Right lobe of liver (tissue), 6 donors: Measurements from ENCODE around the gene TIMP2. TPM values are rescaled to one million over a fixed set of nuclear protein-coding genes. Genes with fewer than 3 reads are reported as not detected.

ENCODE experiments used
- ATAC-seq, 4 donors: fragments of 200-7000 bp; cut with Tn5 transposase; one replicate each; pipeline ENCODE4 v1.9.1; 2020; ENCODE audit warnings: mild to moderate bottlenecking in 4 of 4, moderate library complexity in 4 of 4
- DNase-seq, 3 donors: peaks; one replicate each; pipeline ENCODE4 v3.0.0-alpha.2; 2020
- H3K27ac ChIP-seq, 3 donors: fragments of 200-600 bp; one replicate each; pipeline ENCODE4 v1.8.0; 2022
- H3K27me3 ChIP-seq, 2 donors: fragments of 200-600 bp; one replicate each; pipeline ENCODE4 v1.8.0; 2022
- H3K36me3 ChIP-seq, 4 donors: fragments of 200-600 bp; sonication (generic) in 1 of 4; one replicate each; pipeline versions ENCODE4 v1.5.1 to v1.8.0; 2017 to 2022; ENCODE audit warnings: control low read depth in 1 of 4
- H3K4me1 ChIP-seq, 4 donors: fragments of 200-600 bp; sonication (generic) in 1 of 4; one replicate each; pipeline versions ENCODE4 v1.5.1 to v1.8.0; 2017 to 2022; ENCODE audit warnings: control low read depth in 1 of 4
- H3K4me3 ChIP-seq, 3 donors: fragments of 200-600 bp; one replicate each; pipeline ENCODE4 v1.8.0; 2022
- H3K9me3 ChIP-seq, 4 donors: fragments of 200-600 bp; sonication (generic) in 1 of 4; one replicate each; pipeline versions ENCODE4 v1.5.1 to v1.8.0; 2017 to 2022; ENCODE audit warnings: control low read depth in 1 of 4
- CTCF ChIP-seq, 4 donors: fragments of 200-600 bp in 3 of 4; fragments of 450-650 bp in 1 of 4; IDR thresholded peaks; one replicate each; pipeline versions ENCODE4 v1.5.1 to v1.8.0; 2016 to 2022; ENCODE audit warnings: antibody characterized with exemption in 4 of 4, mild to moderate bottlenecking in 2 of 4
- POLR2A ChIP-seq: fragments of 450-650 bp; IDR thresholded peaks from one replicate; pipeline ENCODE4 v1.6.1; 2017; ENCODE audit warnings: antibody characterized with exemption, mild to moderate bottlenecking
- WGBS: methylation state at CpG from one replicate; pipeline ENCODE4 v1.1.6; 2018; ENCODE audit warnings: low coverage, low lambda C conversion rate; ENCODE audit not compliant: insufficient coverage; ENCODE audit errors: missing lambda C conversion rate; 5-methylcytosine and 5-hydroxymethylcytosine counted together
- intact Hi-C, 2 donors: fragments of 100-400 bp; cut with DNase I; formaldehyde crosslinking; loops; one replicate each; pipeline versions ENCODE4 v1.11.2 to v1.14.1; 2022
- total RNA-seq, 6 experiments: library from RNA; depleted of rRNA in 2 of 6; stranded (reverse); fragments of >200 nt in 2 of 6; fragmentation: NEBNext Ultra II Directional in 3 of 6; extraction: Animal tissue kit (Norgen Biotek cat#: 25700) in 3 of 6; gene quantifications; one replicate each; pipeline versions ENCODE4 v1.1.0 to v1.2.4, GENCODE V29; 2016 to 2023
- donor health status: DM: no; HTN: yes; CAD: no.
- donor health status: DM: no; HTN: no; CAD: no.
- donor health status: DM: no; HTN: no; CAD: no.
- donor health status: DM: no; HTN: yes; CAD: no.
- donor health status: DM: no; HTN: yes; CAD: no.

TIMP2 gene
- total RNA-seq, 6 experiments from 2014 or later: 18.9 to 36.1 (median 26.7) TPM

- DNase-seq: peak in 1 of 3 donors; percentile 44
- no peak overlapping the region for H3K4me3 ChIP-seq
- H3K27ac ChIP-seq: peak overlapping the region in 1 of 3 donors; percentile 13
- H3K27me3 ChIP-seq: no peaks in the 10 kb centered on the region
- ATAC-seq: no peak
- H3K36me3 ChIP-seq: peaks cover 3 to 83% (median 38%) of the 10 kb centered on the region in 4 donors
- intact Hi-C loops: no loop called here
- WGBS: 78% methylated on average over 8 of the region's 8 CpGs
- no peaks in the 10 kb centered on the region for H3K4me1 ChIP-seq
- TF ChIP-seq POLR2A (no peak), CTCF (IDR thresholded peaks at IDR 0.05) (no peak)
- no peaks in the 10 kb centered on the region for H3K9me3 ChIP-seq
Observed at GRCh38 chr17:78819402-78819801, 105.8 kb downstream of the TIMP2 start.

GRCh38 chr17:78818932-78819331 lies 106.3 kb downstream of the TIMP2 start:
- no peaks in the 10 kb centered on the region for H3K27me3 ChIP-seq

GRCh38 chr17:78818152-78818846 lies 106.9 kb downstream of the TIMP2 start:
- H3K27me3 ChIP-seq: no peaks in the 10 kb centered on the region
- H3K27ac ChIP-seq: no peak overlapping the region
- H3K9me3 ChIP-seq: no peaks in the 10 kb centered on the region
- no peak overlapping the region for H3K4me3 ChIP-seq
- ATAC-seq (no peak), DNase-seq (peak in 1 of 3 donors; percentile 30)
- 72% methylated on average over 18 of the region's 19 CpGs for WGBS
- no peak for TF ChIP-seq CTCF (IDR thresholded peaks at IDR 0.05)
- TF ChIP-seq POLR2A: no peak
- intact Hi-C loops: no loop called here
- no peaks in the 10 kb centered on the region for H3K4me1 ChIP-seq
- H3K36me3 ChIP-seq: peaks cover 3 to 89% (median 40%) of the 10 kb centered on the region in 4 donors

More at GRCh38 chr17:78818932-78819331, 106.3 kb downstream of the TIMP2 start:
- Histone ChIP-seq H3K27ac (peak overlapping the region in 1 of 3 donors; percentile 13), H3K36me3 (peaks cover 3 to 83% (median 38%) of the 10 kb centered on the region in 4 donors), H3K4me1 (no peaks in the 10 kb centered on the region), H3K9me3 (no peaks in the 10 kb centered on the region), H3K4me3 (no peak overlapping the region)
- peak in 1 of 3 donors; percentile 47 for DNase-seq
- WGBS: 40% methylated on average over 6 of the region's 6 CpGs
- intact Hi-C loops: no loop called here
- ATAC-seq: peak; percentile 60 to 69 (median 66)
- TF ChIP-seq POLR2A (peak; percentile 22), CTCF (IDR thresholded peaks at IDR 0.05) (no peak)

GRCh38 chr17:78817123-78817522 lies 108.1 kb downstream of the TIMP2 start:
- Histone ChIP-seq H3K9me3 (no peaks in the 10 kb centered on the region), H3K27me3 (no peaks in the 10 kb centered on the region), H3K27ac (no peak overlapping the region), H3K4me1 (no peaks in the 10 kb centered on the region), H3K4me3 (no peak overlapping the region), H3K36me3 (peaks cover 3 to 91% (median 45%) of the 10 kb centered on the region in 4 donors)
- ATAC-seq (peak in 2 of 4 donors; percentile 25 to 47), DNase-seq (no peak)
- intact Hi-C loops: no loop called here
- WGBS: 81% methylated on average over 3 of the region's 6 CpGs
- no peak for TF ChIP-seq POLR2A

- Histone ChIP-seq H3K27me3 (no peaks in the 10 kb centered on the region), H3K4me1 (no peaks in the 10 kb centered on the region), H3K4me3 (no peak overlapping the region), H3K36me3 (peaks cover 3 to 93% (median 51%) of the 10 kb centered on the region in 4 donors), H3K9me3 (no peaks in the 10 kb centered on the region), H3K27ac (no peak overlapping the region)
- DNase-seq (no peak), ATAC-seq (no peak)
- intact Hi-C loops: no loop called here
- no peak for TF ChIP-seq POLR2A
- no peak for TF ChIP-seq CTCF (IDR thresholded peaks at IDR 0.05)
- 83% methylated on average over 7 of the region's 7 CpGs for WGBS
Observed at GRCh38 chr17:78815696-78816095, 109.5 kb downstream of the TIMP2 start.
